HUES6 (cell line): ENCODE data around the gene SND1.

Source experiments
- H3K27ac ChIP-seq: 2 replicates; pipeline ENCODE4 v1.7.0; 2013; ENCODE audit warnings: low read depth, mild to moderate bottlenecking, low read length, inconsistent platforms
- H3K27me3 ChIP-seq: 2 replicates; pipeline ENCODE4 v1.6.1; 2013; ENCODE audit warnings: low read length; ENCODE audit not compliant: control insufficient read depth, insufficient read depth
- H3K36me3 ChIP-seq: 2 replicates; pipeline ENCODE4 v1.6.1; 2013; ENCODE audit warnings: low read length; ENCODE audit not compliant: control insufficient read depth, insufficient read depth
- H3K4me1 ChIP-seq: 2 replicates; pipeline ENCODE4 v1.6.1; 2013; ENCODE audit warnings: low read length; ENCODE audit not compliant: control insufficient read depth, insufficient read depth
- H3K4me3 ChIP-seq: 2 replicates; pipeline ENCODE4 v1.5.1; 2013; ENCODE audit warnings: low read depth, low read length
- H3K9ac ChIP-seq: one replicate; pipeline ENCODE4 v1.6.1; 2013; ENCODE audit warnings: mild to moderate bottlenecking, low read length
- H3K9me3 ChIP-seq: 2 replicates; pipeline ENCODE4 v1.6.1; 2013; ENCODE audit warnings: low read depth, low read length; ENCODE audit not compliant: control insufficient read depth, insufficient read depth

SND1 gene

DNA sequence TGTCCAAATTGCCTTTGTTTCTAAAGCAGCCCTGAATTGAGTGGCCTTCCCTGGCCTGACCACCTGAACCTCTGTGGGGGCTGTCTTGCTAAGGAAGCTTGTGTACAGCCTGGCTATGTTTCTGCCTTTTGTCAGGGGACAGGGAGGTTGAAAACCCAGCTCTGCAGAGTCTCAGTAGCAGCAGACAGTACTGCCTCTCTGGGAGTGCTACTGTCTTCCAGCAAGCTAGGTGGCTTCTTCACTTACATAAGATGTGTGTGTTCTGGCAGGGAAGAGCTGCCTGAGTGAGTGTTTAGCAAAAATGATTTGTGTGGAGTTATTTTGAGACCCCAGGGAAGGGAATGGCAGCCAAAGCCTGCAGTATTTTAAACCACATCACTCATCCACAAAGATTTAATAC is 321.8 kb downstream of the SND1 start:
- Histone ChIP-seq H3K9ac (no peak overlapping the region), H3K27me3 (no peaks in the 10 kb centered on the region), H3K27ac (no peak overlapping the region), H3K4me1 (no peaks in the 10 kb centered on the region; the same call in 1 of the 2 replicates), H3K9me3 (peaks cover 12% of the 10 kb centered on the region), H3K4me3 (no peak overlapping the region), H3K36me3 (peaks cover 12% of the 10 kb centered on the region)

DNA sequence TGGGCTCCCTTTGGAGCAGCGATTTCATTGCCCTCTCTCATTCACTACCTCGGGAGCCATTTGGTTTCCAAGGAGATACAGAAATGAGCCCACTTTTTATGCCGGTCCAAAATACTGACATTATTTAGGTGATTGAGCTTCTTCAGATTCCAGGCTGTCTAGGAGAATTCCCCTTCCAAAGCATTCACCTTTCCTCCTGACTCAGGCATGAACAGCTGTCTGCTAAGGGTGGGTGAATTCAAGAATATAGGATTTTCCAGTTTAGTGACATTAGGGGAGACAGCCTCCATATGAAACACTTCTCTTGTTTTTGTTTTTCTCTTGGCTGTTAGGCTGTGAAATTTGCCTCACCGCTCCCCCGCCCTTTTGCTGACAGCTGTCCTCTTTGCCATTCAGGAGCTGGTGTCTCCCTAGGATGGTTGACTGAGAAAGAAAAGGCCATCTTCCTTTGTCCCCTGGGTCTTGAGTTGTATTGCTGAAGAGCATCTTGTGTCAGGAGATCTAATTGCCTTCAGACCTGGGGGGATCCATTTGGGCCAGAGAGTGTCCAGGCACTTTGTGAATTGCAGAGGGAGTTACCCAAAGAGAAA is 322.5 kb downstream of the SND1 start:
- H3K4me3 ChIP-seq = no peak overlapping the region
- H3K4me1 ChIP-seq = no peaks in the 10 kb centered on the region; the same call in 1 of the 2 replicates
- H3K27ac ChIP-seq = no peak overlapping the region
- no peaks in the 10 kb centered on the region for H3K27me3 ChIP-seq
- peaks cover 17% of the 10 kb centered on the region for H3K9me3 ChIP-seq
- no peak overlapping the region for H3K9ac ChIP-seq
- H3K36me3 ChIP-seq = peaks cover 12% of the 10 kb centered on the region

DNA sequence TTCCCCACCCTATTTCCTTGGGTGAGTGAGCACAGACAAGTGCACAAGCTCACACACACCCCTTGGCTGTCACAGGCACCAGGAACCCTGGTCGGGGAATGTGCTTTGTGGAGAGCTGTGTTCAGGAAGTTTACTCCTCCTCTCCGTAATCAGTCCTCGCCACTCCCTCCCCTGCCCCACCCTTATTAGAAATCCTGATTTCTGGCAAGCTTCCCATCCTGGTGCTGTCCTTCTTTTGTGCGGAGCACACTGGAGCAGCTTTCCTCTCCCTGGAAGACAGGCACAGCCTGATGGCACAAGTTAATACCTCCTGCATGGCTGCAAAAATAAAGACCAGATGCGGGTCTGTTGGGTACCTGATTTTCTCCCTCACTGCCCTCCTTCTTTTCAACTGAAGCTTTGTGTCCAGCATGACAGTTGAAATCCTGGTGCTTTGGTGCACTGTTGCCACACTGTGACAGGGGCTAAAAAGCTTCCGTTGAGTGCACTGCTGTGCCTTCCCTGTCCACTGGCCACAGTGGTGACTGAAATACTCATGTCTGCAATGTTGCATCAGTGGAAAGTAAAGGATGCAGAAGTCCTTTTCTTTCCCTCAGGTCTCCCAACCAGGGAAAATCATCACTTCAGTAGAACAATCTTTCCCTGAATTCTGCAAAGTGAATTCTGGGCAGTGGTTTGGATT is 324.2 kb downstream of the SND1 start:
- H3K9ac ChIP-seq = no peak overlapping the region
- H3K9me3 ChIP-seq = peaks cover 17% of the 10 kb centered on the region
- no peaks in the 10 kb centered on the region; the same call in 1 of the 2 replicates for H3K4me1 ChIP-seq
- no peak overlapping the region for H3K27ac ChIP-seq
- H3K36me3 ChIP-seq = peaks cover 12% of the 10 kb centered on the region
- no peaks in the 10 kb centered on the region for H3K27me3 ChIP-seq
- H3K4me3 ChIP-seq = no peak overlapping the region

DNA sequence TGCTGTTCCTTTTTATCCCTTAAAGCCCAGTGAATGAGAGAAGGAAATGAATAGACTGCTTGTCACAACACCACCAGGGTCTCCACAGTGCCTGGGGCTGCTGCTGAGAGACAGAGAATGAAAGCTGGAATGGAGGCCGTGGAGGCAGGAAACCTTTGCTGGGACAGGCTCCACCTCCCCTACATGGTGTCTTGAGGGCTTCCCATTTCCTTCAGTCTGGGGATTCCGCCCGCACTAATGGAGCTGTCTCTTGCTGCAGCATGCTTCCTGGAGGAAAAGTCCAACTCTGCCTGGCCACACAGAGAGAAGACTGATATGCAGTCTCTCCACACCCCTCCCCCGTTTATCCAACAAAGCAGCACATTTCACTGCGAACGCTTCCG is 324.7 kb downstream of the SND1 start:
- Histone ChIP-seq H3K27ac (no peak overlapping the region), H3K9me3 (peaks cover 17% of the 10 kb centered on the region), H3K36me3 (peaks cover 12% of the 10 kb centered on the region), H3K4me3 (no peak overlapping the region), H3K9ac (no peak overlapping the region), H3K4me1 (no peaks in the 10 kb centered on the region; the same call in 1 of the 2 replicates), H3K27me3 (no peaks in the 10 kb centered on the region)

DNA sequence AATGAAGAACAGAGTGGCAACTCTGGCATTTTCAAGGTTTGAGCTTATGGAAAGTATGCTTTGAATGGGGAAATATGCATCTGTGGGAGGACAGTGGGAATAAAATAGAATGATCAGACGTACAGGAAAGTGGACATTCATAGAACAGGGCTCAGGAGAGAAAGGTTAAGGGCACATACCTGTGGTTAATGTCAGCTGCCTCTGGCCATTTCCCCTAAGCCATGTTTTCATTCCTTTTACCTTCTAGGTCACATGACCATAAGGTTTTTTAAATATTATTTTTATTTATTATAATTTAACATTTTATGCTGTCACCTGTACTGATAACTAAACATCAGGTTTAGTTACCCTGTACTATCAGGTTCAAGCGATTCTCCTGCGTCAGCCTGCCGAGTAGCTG is 326.4 kb downstream of the SND1 start:
- no peak overlapping the region for H3K4me3 ChIP-seq
- H3K4me1 ChIP-seq = no peaks in the 10 kb centered on the region; the same call in 1 of the 2 replicates
- peaks cover 12% of the 10 kb centered on the region for H3K36me3 ChIP-seq
- H3K9me3 ChIP-seq = peaks cover 17% of the 10 kb centered on the region
- no peak overlapping the region for H3K9ac ChIP-seq
- no peak overlapping the region for H3K27ac ChIP-seq
- H3K27me3 ChIP-seq = no peaks in the 10 kb centered on the region

DNA sequence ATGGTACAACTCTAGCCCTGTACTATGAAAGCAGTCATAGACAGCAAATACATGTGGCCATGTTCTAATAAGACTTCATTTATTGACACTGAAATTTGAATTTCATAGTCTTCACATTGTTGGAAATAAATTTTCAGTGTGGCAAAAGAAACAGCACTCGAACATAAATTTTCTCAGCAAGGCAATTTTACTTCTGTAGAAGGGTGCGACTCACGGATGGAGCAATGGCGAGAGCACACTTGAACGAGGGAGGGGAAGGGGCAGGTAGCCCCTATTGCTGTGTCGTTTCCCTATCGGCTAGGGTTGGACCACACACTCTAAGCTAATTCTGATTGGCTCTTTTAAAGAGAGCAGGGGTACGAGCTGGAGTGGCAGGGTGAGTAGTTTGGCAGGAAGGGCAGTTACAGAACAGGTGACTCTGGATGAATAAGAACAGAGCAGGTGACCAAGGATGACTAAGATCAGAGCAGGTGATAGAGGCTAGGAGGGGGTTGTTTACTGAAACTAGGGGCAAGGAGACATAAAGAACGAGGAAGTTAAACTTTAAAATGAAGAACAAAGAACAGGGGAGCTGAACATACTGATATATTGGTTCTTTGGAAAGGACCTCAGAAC is 327.2 kb downstream of the SND1 start:
- Histone ChIP-seq H3K9ac (no peak overlapping the region), H3K4me1 (no peaks in the 10 kb centered on the region; the same call in 1 of the 2 replicates), H3K4me3 (no peak overlapping the region), H3K36me3 (peaks cover 12% of the 10 kb centered on the region), H3K9me3 (peaks cover 17% of the 10 kb centered on the region), H3K27ac (no peak overlapping the region), H3K27me3 (no peaks in the 10 kb centered on the region)

DNA sequence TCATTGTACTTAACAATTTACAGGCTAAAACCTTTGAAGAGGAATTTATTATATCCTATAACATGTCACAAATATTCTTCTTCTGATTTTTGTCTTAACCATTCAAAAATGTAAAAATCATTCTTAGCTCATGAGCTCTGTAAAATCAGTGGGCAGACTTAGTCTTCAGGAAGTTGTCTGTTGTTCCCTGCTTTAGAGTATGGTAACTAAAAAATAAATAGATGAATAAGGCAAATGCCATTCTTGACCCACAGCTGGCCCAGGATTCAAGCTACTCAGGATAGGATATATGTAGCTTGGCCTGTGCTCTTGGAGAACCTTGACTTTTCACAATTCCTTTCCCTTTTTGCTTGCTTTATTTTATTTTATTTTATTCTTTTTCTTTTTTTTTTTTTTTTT is 327.7 kb downstream of the SND1 start:
- peaks cover 12% of the 10 kb centered on the region for H3K36me3 ChIP-seq
- peaks cover 17% of the 10 kb centered on the region for H3K9me3 ChIP-seq
- H3K27ac ChIP-seq = no peak overlapping the region
- H3K27me3 ChIP-seq = no peaks in the 10 kb centered on the region
- no peak overlapping the region for H3K9ac ChIP-seq
- H3K4me1 ChIP-seq = no peaks in the 10 kb centered on the region; the same call in 1 of the 2 replicates
- H3K4me3 ChIP-seq = no peak overlapping the region

DNA sequence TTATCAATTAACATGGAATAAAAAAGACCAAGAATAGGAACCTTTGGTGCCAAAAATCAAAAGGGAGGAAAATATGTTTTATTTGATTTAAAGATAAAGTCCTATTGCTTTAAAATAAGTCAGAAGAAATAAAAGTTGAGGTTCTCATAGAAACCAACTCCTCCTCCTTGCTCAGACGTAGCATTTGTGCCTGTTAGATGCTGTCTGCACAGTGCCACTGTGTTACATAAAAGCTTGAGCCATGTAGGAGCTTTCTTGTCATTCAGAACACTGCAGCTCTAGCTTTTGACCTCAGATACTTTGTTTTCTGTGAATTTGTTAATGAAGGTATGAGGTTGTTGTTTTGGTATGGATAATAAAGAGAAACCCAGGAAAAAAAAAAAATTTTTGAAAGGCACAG is 328.9 kb downstream of the SND1 start:
- H3K9me3 ChIP-seq = peaks cover 17% of the 10 kb centered on the region
- H3K36me3 ChIP-seq = peaks cover 12% of the 10 kb centered on the region
- H3K27me3 ChIP-seq = no peaks in the 10 kb centered on the region
- H3K27ac ChIP-seq = no peak overlapping the region
- H3K4me1 ChIP-seq = no peaks in the 10 kb centered on the region; the same call in 1 of the 2 replicates
- H3K9ac ChIP-seq = no peak overlapping the region
- H3K4me3 ChIP-seq = no peak overlapping the region

DNA sequence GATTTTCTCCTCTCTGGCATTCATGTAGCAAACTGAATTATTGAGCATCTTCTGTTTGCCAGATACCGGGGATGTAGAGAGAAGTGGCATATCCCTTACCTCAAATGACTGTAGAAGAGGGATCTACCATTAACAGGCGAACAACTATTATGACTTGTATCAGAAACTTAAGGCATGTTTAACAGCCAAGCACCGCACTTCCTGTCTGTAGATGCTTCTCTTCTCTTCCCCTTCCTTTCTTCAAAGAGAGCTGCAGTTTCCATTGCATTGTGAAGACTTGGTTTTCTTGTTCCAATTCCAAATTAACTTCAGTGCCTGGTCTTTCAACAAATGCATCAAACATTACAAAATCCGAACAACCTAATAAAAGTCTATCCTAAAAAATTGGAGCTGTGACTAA is 330.0 kb downstream of the SND1 start:
- no peak overlapping the region for H3K27ac ChIP-seq
- H3K27me3 ChIP-seq = no peaks in the 10 kb centered on the region

DNA sequence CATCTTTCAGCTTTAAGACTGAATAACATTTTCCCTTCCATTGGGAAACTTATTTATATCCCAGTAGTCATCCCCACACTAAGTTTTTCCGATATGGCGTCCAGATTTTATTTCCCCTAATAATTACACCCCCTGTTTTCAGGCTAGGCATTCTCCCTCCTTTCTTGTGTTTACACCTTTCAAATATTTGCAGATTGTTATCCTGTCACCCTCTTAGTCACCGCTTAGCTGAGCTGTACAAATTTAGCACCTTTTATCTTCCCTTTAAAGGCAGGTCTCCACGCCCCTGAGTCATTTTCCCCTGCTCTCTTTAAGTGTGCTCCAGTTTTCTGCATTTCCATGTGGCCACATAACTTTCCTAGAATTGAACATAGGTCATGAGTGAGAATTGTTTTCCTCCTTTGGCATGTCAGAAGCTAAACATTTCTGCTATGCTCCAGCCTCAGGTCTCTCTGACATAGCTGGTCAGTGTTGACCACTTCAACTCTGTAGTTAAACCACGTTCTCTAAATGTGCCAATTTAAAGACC is 331.9 kb downstream of the SND1 start:
- H3K4me1 ChIP-seq = no peaks in the 10 kb centered on the region; the same call in none of the 2 replicates
- H3K9ac ChIP-seq = no peak overlapping the region
- H3K4me3 ChIP-seq = no peak overlapping the region
- H3K27me3 ChIP-seq = no peaks in the 10 kb centered on the region
- peaks cover 5% of the 10 kb centered on the region for H3K9me3 ChIP-seq
- no peak overlapping the region for H3K27ac ChIP-seq
- no peaks in the 10 kb centered on the region for H3K36me3 ChIP-seq

More for the DNA sequence above, 330.0 kb downstream of the SND1 start:
- H3K9ac ChIP-seq = no peak overlapping the region
- no peak overlapping the region for H3K4me3 ChIP-seq
- H3K9me3 ChIP-seq = peaks cover 17% of the 10 kb centered on the region
- H3K4me1 ChIP-seq = no peaks in the 10 kb centered on the region; the same call in none of the 2 replicates
- H3K36me3 ChIP-seq = peaks cover 7% of the 10 kb centered on the region
